HEK293 (cell line): Measurements from ENCODE around the gene PHF12.

Source experiments
- BCL11B ChIP-seq: fragments of 450-650 bp; formaldehyde crosslinking; IDR thresholded peaks from 2 replicates; pipeline ENCODE4 v1.5.1; 2016; ENCODE audit warnings: low read depth, missing biosample characterization, missing genetic modification characterization
- FEZF1 ChIP-seq: fragments of 450-650 bp; formaldehyde crosslinking; IDR thresholded peaks from 2 replicates; pipeline ENCODE4 v1.5.1; 2016; ENCODE audit warnings: missing biosample characterization, missing genetic modification characterization
- KLF9 ChIP-seq: fragments of 450-650 bp; formaldehyde crosslinking; IDR thresholded peaks from 2 replicates; pipeline ENCODE4 v1.5.1; 2016; ENCODE audit warnings: missing biosample characterization, missing genetic modification characterization, low read depth
- OVOL3 ChIP-seq: fragments of 450-650 bp; formaldehyde crosslinking; IDR thresholded peaks from 2 replicates; pipeline ENCODE4 v1.5.1; 2016; ENCODE audit warnings: missing biosample characterization, missing genetic modification characterization
- PRDM4 ChIP-seq: fragments of 450-650 bp; formaldehyde crosslinking; IDR thresholded peaks from 2 replicates; pipeline ENCODE4 v1.5.1; 2017; ENCODE audit warnings: missing biosample characterization, missing genetic modification characterization
- WT1 ChIP-seq: fragments of 450-650 bp; formaldehyde crosslinking; IDR thresholded peaks from 2 replicates; pipeline ENCODE4 v1.5.1; 2016; ENCODE audit warnings: missing biosample characterization, missing genetic modification characterization
- ZBTB17 ChIP-seq: fragments of 450-650 bp; formaldehyde crosslinking; IDR thresholded peaks from 2 replicates; pipeline ENCODE4 v1.5.1; 2016; ENCODE audit warnings: missing biosample characterization, missing genetic modification characterization
- ZBTB20 ChIP-seq: fragments of 450-650 bp; formaldehyde crosslinking; IDR thresholded peaks from 2 replicates; pipeline ENCODE4 v1.5.1; 2016; ENCODE audit warnings: missing biosample characterization, missing genetic modification characterization
- ZBTB48 ChIP-seq: fragments of 450-650 bp; formaldehyde crosslinking; IDR thresholded peaks from 2 replicates; pipeline ENCODE4 v1.5.1; 2016; ENCODE audit warnings: missing biosample characterization, missing genetic modification characterization
- ZBTB7A ChIP-seq: fragments of 450-650 bp; formaldehyde crosslinking; IDR thresholded peaks from 2 replicates; pipeline ENCODE4 v1.5.1; 2016; ENCODE audit warnings: low read depth, missing biosample characterization, missing genetic modification characterization
- ZFP69B ChIP-seq: fragments of 450-650 bp; formaldehyde crosslinking; IDR thresholded peaks from 2 replicates; pipeline ENCODE4 v1.5.1; 2016; ENCODE audit warnings: missing biosample characterization, missing genetic modification characterization
- ZNF174 ChIP-seq: fragments of 450-650 bp; formaldehyde crosslinking; IDR thresholded peaks from 2 replicates; pipeline ENCODE4 v1.5.0; 2017; ENCODE audit warnings: missing biosample characterization, mild to moderate bottlenecking, missing genetic modification characterization
- ZNF292 ChIP-seq: fragments of 450-650 bp; formaldehyde crosslinking; IDR thresholded peaks from 2 replicates; pipeline ENCODE4 v1.5.1; 2016; ENCODE audit warnings: low read depth, missing biosample characterization, missing genetic modification characterization, borderline replicate concordance
- ZNF302 ChIP-seq: fragments of 450-650 bp; formaldehyde crosslinking; IDR thresholded peaks from 2 replicates; pipeline ENCODE4 v1.5.1; 2016; ENCODE audit warnings: missing biosample characterization, missing genetic modification characterization, low read depth
- ZNF311 ChIP-seq: fragments of 450-650 bp; formaldehyde crosslinking; IDR thresholded peaks from 2 replicates; pipeline ENCODE4 v1.5.1; 2017; ENCODE audit warnings: missing biosample characterization, missing genetic modification characterization, borderline replicate concordance
- ZNF324 ChIP-seq: fragments of 450-650 bp; formaldehyde crosslinking; IDR thresholded peaks from 2 replicates; pipeline ENCODE4 v1.5.1; 2016; ENCODE audit warnings: missing biosample characterization, missing genetic modification characterization
- ZNF335 ChIP-seq: fragments of 450-650 bp; formaldehyde crosslinking; conservative IDR thresholded peaks from 2 replicates; pipeline ENCODE4 v1.5.1; 2016; ENCODE audit warnings: missing biosample characterization, missing genetic modification characterization
- ZNF394 ChIP-seq: fragments of 450-650 bp; formaldehyde crosslinking; IDR thresholded peaks from 2 replicates; pipeline ENCODE4 v1.5.1; 2016; ENCODE audit warnings: missing biosample characterization, missing genetic modification characterization, mild to moderate bottlenecking, moderate library complexity, borderline replicate concordance
- ZNF555 ChIP-seq: fragments of 450-650 bp; formaldehyde crosslinking; conservative IDR thresholded peaks from 2 replicates; pipeline ENCODE4 v1.5.1; 2017; ENCODE audit warnings: missing biosample characterization, mild to moderate bottlenecking, missing genetic modification characterization, inconsistent platforms
- ZNF560 ChIP-seq: fragments of 450-650 bp; formaldehyde crosslinking; IDR thresholded peaks from 2 replicates; pipeline ENCODE4 v1.5.1; 2017; ENCODE audit warnings: missing biosample characterization, missing genetic modification characterization, borderline replicate concordance
- ZNF747 ChIP-seq: fragments of 450-650 bp; formaldehyde crosslinking; IDR thresholded peaks from 2 replicates; pipeline ENCODE4 v1.5.1; 2016; ENCODE audit warnings: missing biosample characterization, missing genetic modification characterization
- ZSCAN30 ChIP-seq: fragments of 450-650 bp; IDR thresholded peaks from 2 replicates; pipeline ENCODE4 v1.5.1; 2018; ENCODE audit warnings: missing biosample characterization, mild to moderate bottlenecking, missing genetic modification characterization, moderate library complexity
- TF ChIP-seq, protein P1 (sequence below): fragments of 450-650 bp; formaldehyde crosslinking; IDR thresholded peaks from 2 replicates; pipeline ENCODE4 v1.5.1; 2016; ENCODE audit warnings: missing biosample characterization, missing genetic modification characterization
- TF ChIP-seq, protein P2 (sequence below): fragments of 450-650 bp; formaldehyde crosslinking; IDR thresholded peaks from 2 replicates; pipeline ENCODE4 v1.5.1; 2016; ENCODE audit warnings: missing biosample characterization, missing genetic modification characterization
- TF ChIP-seq, protein P3 (sequence below): fragments of 450-650 bp; formaldehyde crosslinking; IDR thresholded peaks from 2 replicates; pipeline ENCODE4 v1.5.1; 2016; ENCODE audit warnings: missing biosample characterization, missing genetic modification characterization

PHF12 gene

DNA sequence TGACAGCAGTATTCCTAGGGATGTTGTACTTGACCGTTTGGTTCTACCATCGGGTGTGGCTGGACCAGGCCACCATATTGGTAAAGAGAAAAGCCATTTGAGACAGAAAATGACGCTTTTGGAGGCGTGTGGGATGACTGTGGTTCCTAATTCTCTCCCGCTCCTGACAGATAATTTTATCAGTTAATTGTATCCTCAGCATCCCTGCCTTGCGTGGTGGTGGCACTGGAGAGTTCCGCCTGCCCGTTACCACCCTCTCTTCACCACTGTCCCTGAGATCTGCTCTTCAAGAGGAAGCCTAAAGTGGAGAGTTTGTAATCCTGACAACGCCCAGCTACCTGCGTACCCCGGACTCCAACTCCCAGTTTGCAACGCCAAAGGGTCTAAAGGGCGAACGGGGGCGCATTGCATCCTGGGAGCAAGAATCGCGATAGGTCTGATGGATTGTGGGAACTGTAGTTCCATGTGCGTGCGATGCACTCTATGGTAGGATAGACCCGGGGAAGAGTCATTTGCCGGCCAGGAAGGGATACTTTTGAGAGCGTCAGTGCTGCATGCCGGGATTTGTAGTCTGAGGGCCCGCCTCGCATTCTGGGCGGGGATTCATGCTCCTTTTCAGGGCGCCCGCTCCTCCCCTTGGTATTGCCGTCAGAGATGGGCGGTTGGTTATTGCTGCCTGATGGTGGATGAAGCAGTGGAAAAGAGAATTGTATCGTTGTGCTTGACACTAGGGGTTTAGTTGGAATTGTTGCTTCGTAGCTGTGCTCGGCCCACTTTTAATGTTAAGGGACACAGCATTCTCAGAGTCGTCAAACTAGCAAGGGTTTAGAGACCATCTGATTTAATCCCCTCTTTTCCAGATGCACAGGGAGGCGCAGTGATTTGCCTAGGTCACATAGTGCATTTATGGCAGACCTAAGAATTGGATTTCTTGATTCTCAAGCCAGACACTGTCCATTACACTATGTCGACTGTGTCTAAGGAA, 965 bp upstream of the PHF12 start (continued):
- TF ChIP-seq PRDM4 (tag by site-specific recombination) (peak; percentile 34; the same call in 1 of the 2 replicates), ZBTB20 (peak; percentile 91; the same call in 1 of the 2 replicates), ZNF555 (tag by site-specific recombination) (no peak), ZNF311 (tag by site-specific recombination) (no peak), ZNF394 (tag by site-specific recombination) (peak; percentile 88; the same call in 1 of the 2 replicates), ZNF747 (tag by site-specific recombination) (no peak), ZBTB17 (peak; percentile 99), BCL11B (tag by site-specific recombination) (no peak), ZNF324 (tag by site-specific recombination) (peak; percentile 86), ZSCAN30 (tag by site-specific recombination) (no peak), WT1 (tag by site-specific recombination) (0 out of 2 replicates have a peak, but pooled peaks have one; percentile 18), ZNF174 (no peak), ZFP69B (tag by site-specific recombination) (peak; percentile 72; the same call in 1 of the 2 replicates), ZNF292 (no peak), FEZF1 (tag by site-specific recombination) (peak; percentile 86), KLF9 (tag by site-specific recombination) (peak; percentile 26; the same call in 1 of the 2 replicates), ZNF302 (tag by site-specific recombination) (no peak), ZNF335 (tag by site-specific recombination) (peak; percentile 89), ZBTB7A (tag by site-specific recombination) (peak; percentile 51; the same call in 1 of the 2 replicates), ZBTB48 (tag by site-specific recombination) (peak; percentile 44; the same call in 1 of the 2 replicates), ZNF560 (no peak), OVOL3 (0 out of 2 replicates have a peak, but pooled peaks have one; percentile 54)
- TF ChIP-seq, protein P1, sequence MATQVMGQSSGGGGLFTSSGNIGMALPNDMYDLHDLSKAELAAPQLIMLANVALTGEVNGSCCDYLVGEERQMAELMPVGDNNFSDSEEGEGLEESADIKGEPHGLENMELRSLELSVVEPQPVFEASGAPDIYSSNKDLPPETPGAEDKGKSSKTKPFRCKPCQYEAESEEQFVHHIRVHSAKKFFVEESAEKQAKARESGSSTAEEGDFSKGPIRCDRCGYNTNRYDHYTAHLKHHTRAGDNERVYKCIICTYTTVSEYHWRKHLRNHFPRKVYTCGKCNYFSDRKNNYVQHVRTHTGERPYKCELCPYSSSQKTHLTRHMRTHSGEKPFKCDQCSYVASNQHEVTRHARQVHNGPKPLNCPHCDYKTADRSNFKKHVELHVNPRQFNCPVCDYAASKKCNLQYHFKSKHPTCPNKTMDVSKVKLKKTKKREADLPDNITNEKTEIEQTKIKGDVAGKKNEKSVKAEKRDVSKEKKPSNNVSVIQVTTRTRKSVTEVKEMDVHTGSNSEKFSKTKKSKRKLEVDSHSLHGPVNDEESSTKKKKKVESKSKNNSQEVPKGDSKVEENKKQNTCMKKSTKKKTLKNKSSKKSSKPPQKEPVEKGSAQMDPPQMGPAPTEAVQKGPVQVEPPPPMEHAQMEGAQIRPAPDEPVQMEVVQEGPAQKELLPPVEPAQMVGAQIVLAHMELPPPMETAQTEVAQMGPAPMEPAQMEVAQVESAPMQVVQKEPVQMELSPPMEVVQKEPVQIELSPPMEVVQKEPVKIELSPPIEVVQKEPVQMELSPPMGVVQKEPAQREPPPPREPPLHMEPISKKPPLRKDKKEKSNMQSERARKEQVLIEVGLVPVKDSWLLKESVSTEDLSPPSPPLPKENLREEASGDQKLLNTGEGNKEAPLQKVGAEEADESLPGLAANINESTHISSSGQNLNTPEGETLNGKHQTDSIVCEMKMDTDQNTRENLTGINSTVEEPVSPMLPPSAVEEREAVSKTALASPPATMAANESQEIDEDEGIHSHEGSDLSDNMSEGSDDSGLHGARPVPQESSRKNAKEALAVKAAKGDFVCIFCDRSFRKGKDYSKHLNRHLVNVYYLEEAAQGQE (tag by site-specific recombination) = peak; percentile 67; the same call in 1 of the 2 replicates
- TF ChIP-seq, protein P2, sequence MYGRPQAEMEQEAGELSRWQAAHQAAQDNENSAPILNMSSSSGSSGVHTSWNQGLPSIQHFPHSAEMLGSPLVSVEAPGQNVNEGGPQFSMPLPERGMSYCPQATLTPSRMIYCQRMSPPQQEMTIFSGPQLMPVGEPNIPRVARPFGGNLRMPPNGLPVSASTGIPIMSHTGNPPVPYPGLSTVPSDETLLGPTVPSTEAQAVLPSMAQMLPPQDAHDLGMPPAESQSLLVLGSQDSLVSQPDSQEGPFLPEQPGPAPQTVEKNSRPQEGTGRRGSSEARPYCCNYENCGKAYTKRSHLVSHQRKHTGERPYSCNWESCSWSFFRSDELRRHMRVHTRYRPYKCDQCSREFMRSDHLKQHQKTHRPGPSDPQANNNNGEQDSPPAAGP (tag by site-specific recombination) = peak; percentile 37; the same call in 1 of the 2 replicates
- TF ChIP-seq, protein P3, sequence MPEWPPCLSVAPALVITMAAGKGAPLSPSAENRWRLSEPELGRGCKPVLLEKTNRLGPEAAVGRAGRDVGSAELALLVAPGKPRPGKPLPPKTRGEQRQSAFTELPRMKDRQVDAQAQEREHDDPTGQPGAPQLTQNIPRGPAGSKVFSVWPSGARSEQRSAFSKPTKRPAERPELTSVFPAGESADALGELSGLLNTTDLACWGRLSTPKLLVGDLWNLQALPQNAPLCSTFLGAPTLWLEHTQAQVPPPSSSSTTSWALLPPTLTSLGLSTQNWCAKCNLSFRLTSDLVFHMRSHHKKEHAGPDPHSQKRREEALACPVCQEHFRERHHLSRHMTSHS (tag by site-specific recombination) = no peak
